ENCODE data around the gene DUSP14.

DUSP14 gene

GRCh38 chr17:37518826-37519225 lies 29.1 kb downstream of the DUSP14 start:
- H3K27me3 Mint-ChIP-seq, result no peaks in the 10 kb centered on the region

GRCh38 chr17:37519251-37519985 lies 29.7 kb downstream of the DUSP14 start:
- Mint-ChIP-seq H3K4me3 (no peak overlapping the region), H3K27ac (peak overlapping the region; percentile 18), H3K4me1 (ENCODE audit: low read depth) (peaks cover 16% of the 10 kb centered on the region), H3K27me3 (no peaks in the 10 kb centered on the region), H3K36me3 (peaks cover 5% of the 10 kb centered on the region), H3K9me3 (ENCODE audit: low read depth) (no peaks in the 10 kb centered on the region)

More at GRCh38 chr17:37518826-37519225, 29.1 kb downstream of the DUSP14 start:
- Mint-ChIP-seq H3K27ac (peak overlapping the region; percentile 18), H3K4me3 (no peak overlapping the region), H3K36me3 (peaks cover 5% of the 10 kb centered on the region), H3K9me3 (ENCODE audit: low read depth) (no peaks in the 10 kb centered on the region), H3K4me1 (ENCODE audit: low read depth) (peaks cover 10% of the 10 kb centered on the region)

GRCh38 chr17:37520174-37520573 lies 30.5 kb downstream of the DUSP14 start:
- Mint-ChIP-seq H3K4me3 (no peak overlapping the region), H3K9me3 (ENCODE audit: low read depth) (no peaks in the 10 kb centered on the region), H3K27ac (peak overlapping the region; percentile 46), H3K36me3 (peaks cover 5% of the 10 kb centered on the region), H3K27me3 (no peaks in the 10 kb centered on the region), H3K4me1 (ENCODE audit: low read depth) (peaks cover 20% of the 10 kb centered on the region)

GRCh38 chr17:37521821-37522220 lies 32.1 kb downstream of the DUSP14 start:
- H3K4me1 Mint-ChIP-seq (ENCODE audit: low read depth), result peaks cover 20% of the 10 kb centered on the region
- no peaks in the 10 kb centered on the region for H3K27me3 Mint-ChIP-seq
- peak overlapping the region; percentile 50 for H3K27ac Mint-ChIP-seq
- no peak overlapping the region for H3K4me3 Mint-ChIP-seq
- H3K36me3 Mint-ChIP-seq, result peaks cover 5% of the 10 kb centered on the region
- H3K9me3 Mint-ChIP-seq (ENCODE audit: low read depth), result no peaks in the 10 kb centered on the region

- Mint-ChIP-seq H3K9me3 (ENCODE audit: low read depth) (no peaks in the 10 kb centered on the region), H3K36me3 (no peaks in the 10 kb centered on the region)
Observed at GRCh38 chr17:37523715-37524219, 34.1 kb downstream of the DUSP14 start.

DNA sequence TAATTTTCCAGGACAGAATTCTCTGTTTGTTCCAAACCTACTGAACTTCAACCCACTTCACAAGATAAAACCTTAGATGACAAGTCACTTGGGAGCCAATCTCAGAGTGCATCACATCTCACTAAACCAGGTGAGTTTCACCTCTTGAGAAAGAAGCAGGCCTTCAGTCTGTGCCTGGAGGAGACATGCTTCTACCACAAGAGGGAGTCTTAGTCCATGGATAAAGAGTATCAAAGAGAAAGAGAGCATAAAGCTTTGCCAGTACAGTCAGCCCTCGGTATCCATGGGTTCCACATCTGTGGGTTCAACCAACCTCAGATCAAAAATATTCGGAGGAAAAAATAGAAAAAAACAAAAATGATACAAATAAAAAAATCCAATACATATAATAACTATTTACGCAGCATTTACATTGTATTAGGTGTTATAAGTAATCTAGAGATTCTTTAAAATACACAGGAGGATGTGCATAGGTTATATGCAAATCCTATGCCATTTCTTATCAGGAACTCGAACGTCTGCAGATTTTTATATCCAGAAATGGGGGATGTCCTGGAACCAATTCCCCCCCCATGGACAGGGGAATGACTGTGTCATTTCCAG lies 37.7 kb downstream of the DUSP14 start:
- Mint-ChIP-seq H3K27me3 (no peaks in the 10 kb centered on the region), H3K4me3 (no peak overlapping the region), H3K27ac (peak overlapping the region; percentile 16), H3K9me3 (ENCODE audit: low read depth) (no peaks in the 10 kb centered on the region), H3K36me3 (peaks cover 2% of the 10 kb centered on the region), H3K4me1 (ENCODE audit: low read depth) (peaks cover 19% of the 10 kb centered on the region)

More at GRCh38 chr17:37523715-37524219, 34.1 kb downstream of the DUSP14 start:
- Mint-ChIP-seq H3K27ac (peak overlapping the region; percentile 89), H3K27me3 (no peaks in the 10 kb centered on the region), H3K4me3 (no peak overlapping the region), H3K4me1 (ENCODE audit: low read depth) (peaks cover 23% of the 10 kb centered on the region)

DNA sequence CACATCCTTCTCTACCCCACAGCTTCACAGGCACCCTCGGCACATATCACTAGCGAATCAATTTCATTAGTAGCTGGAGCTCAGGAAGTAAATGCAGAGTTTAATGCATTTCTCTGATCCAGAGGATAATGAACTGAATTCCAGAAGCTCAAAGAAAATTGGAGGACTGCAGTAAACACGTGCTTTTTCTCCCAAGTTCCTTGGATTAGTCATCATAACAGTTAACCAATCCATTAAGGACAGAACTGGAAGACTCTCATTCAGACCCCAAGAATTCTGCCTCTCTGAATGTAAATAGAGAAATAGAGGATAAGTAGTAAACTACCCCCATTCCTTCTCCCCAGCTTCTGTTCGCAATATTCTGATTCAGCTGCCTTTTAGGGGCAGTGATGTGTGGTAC lies 40.7 kb downstream of the DUSP14 start:
- peaks cover 2% of the 10 kb centered on the region for H3K36me3 Mint-ChIP-seq

DNA sequence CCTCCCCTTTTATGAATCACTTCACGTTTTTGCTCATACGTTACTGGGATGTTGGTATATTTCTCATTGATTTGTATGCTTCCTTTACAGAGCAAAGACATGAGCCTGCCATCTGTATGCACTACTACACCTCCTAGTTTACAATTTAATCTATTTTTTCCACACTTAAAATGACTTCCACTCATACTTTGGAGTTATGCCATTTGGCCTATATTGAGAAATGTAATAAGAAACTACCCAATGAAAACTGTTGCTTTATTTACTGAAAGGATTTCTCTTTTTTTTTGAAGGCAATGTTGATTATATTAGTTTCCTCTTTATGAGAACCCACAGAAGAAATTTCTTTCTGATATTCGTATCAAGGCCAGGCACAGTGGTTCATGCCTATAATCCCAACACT lies 43.1 kb downstream of the DUSP14 start:
- Mint-ChIP-seq H3K4me3 (no peak overlapping the region), H3K27me3 (no peaks in the 10 kb centered on the region), H3K9me3 (ENCODE audit: low read depth) (no peaks in the 10 kb centered on the region), H3K4me1 (ENCODE audit: low read depth) (peaks cover 2% of the 10 kb centered on the region), H3K27ac (no peak overlapping the region), H3K36me3 (peaks cover 2% of the 10 kb centered on the region)

More for the DNA sequence above, 40.7 kb downstream of the DUSP14 start:
- Mint-ChIP-seq H3K4me3 (no peak overlapping the region), H3K9me3 (ENCODE audit: low read depth) (no peaks in the 10 kb centered on the region), H3K27me3 (no peaks in the 10 kb centered on the region), H3K4me1 (ENCODE audit: low read depth) (peaks cover 3% of the 10 kb centered on the region), H3K27ac (peak overlapping the region; percentile 75)

DNA sequence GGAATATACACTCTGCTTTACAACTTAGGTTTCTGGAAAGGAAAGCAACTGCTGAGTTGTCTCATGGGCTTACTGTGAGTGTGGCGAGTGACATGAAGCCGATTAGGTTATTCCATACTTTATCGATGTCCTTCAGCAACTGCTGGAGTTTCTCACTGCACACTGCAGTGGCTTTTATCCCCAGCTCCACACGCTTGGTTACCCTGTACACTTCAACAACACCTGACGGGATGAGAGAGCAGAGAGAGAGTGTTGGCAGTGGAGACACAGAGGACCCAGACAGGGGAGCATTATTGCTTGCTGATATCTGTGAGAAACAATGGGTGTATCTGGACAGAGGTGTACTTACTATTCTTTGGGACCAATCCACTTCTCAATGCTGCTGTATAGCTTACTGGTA lies 46.2 kb downstream of the DUSP14 start:
- Mint-ChIP-seq H3K4me3 (no peak overlapping the region), H3K27ac (peak overlapping the region; percentile 83), H3K36me3 (peaks cover 2% of the 10 kb centered on the region), H3K9me3 (ENCODE audit: low read depth) (no peaks in the 10 kb centered on the region), H3K4me1 (ENCODE audit: low read depth) (peaks cover 2% of the 10 kb centered on the region), H3K27me3 (no peaks in the 10 kb centered on the region)

- Mint-ChIP-seq H3K4me3 (no peak overlapping the region), H3K27me3 (no peaks in the 10 kb centered on the region), H3K4me1 (ENCODE audit: low read depth) (peaks cover 7% of the 10 kb centered on the region), H3K9me3 (ENCODE audit: low read depth) (no peaks in the 10 kb centered on the region), H3K27ac (no peak overlapping the region), H3K36me3 (no peaks in the 10 kb centered on the region)
Observed at GRCh38 chr17:37538981-37539659, 49.4 kb downstream of the DUSP14 start.

GRCh38 chr17:37541880-37542660 lies 52.4 kb downstream of the DUSP14 start:
- no peaks in the 10 kb centered on the region for H3K27me3 Mint-ChIP-seq
- H3K4me3 Mint-ChIP-seq, result no peak overlapping the region
- H3K36me3 Mint-ChIP-seq, result no peaks in the 10 kb centered on the region
- H3K9me3 Mint-ChIP-seq (ENCODE audit: low read depth), result no peaks in the 10 kb centered on the region
- H3K4me1 Mint-ChIP-seq (ENCODE audit: low read depth), result peaks cover 14% of the 10 kb centered on the region
- H3K27ac Mint-ChIP-seq, result peak overlapping the region; percentile 58

GRCh38 chr17:37543637-37544052 lies 54.0 kb downstream of the DUSP14 start:
- no peaks in the 10 kb centered on the region for H3K36me3 Mint-ChIP-seq
- H3K27ac Mint-ChIP-seq, result peak overlapping the region; percentile 54
- H3K4me3 Mint-ChIP-seq, result no peak overlapping the region
- no peaks in the 10 kb centered on the region for H3K9me3 Mint-ChIP-seq (ENCODE audit: low read depth)
- H3K4me1 Mint-ChIP-seq (ENCODE audit: low read depth), result peaks cover 27% of the 10 kb centered on the region
- no peaks in the 10 kb centered on the region for H3K27me3 Mint-ChIP-seq

- Mint-ChIP-seq H3K27me3 (no peaks in the 10 kb centered on the region), H3K4me1 (ENCODE audit: low read depth) (peaks cover 40% of the 10 kb centered on the region), H3K27ac (no peak overlapping the region), H3K9me3 (ENCODE audit: low read depth) (no peaks in the 10 kb centered on the region), H3K4me3 (no peak overlapping the region), H3K36me3 (no peaks in the 10 kb centered on the region)
Observed at GRCh38 chr17:37545486-37545885, 55.8 kb downstream of the DUSP14 start.

DNA sequence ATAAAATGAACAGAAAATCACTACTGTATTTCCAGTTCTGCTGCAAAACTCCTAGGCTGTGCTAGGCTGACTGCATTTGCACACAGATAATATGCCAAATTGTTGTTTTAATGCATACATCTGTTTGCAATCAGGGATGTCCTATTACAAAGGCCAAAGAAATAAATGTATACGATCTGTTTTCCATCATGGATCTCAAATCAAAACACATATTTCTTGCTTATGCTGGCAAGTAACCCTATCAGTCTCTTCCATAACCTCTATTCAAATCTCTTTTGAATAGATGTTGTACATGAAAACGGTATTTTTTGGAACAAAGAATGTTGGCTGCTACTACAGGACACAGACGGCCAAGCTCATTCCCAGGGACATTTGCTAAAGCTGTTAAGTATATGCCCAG lies 56.6 kb downstream of the DUSP14 start:
- H3K4me1 Mint-ChIP-seq (ENCODE audit: low read depth), result peaks cover 48% of the 10 kb centered on the region
- no peaks in the 10 kb centered on the region for H3K9me3 Mint-ChIP-seq (ENCODE audit: low read depth)
- H3K36me3 Mint-ChIP-seq, result no peaks in the 10 kb centered on the region
- H3K4me3 Mint-ChIP-seq, result no peak overlapping the region
- H3K27ac Mint-ChIP-seq, result peak overlapping the region; percentile 72
- no peaks in the 10 kb centered on the region for H3K27me3 Mint-ChIP-seq
